HG03280 (cell line): Measurements from ENCODE around the gene CCR8.
"Not testable (repeated sequence)": the region's sequence is repeated elsewhere in the genome, so short reads cannot be mapped to it uniquely, and the experiment has no call there.

Source experiments
- ATAC-seq: cut with Tn5 transposase; IDR thresholded peaks from one replicate; pipeline ENCODE4 v1.9.1; 2021; ENCODE audit warnings: mild to moderate bottlenecking, moderate library complexity; ENCODE audit not compliant: unreplicated experiment

CCR8 gene

DNA sequence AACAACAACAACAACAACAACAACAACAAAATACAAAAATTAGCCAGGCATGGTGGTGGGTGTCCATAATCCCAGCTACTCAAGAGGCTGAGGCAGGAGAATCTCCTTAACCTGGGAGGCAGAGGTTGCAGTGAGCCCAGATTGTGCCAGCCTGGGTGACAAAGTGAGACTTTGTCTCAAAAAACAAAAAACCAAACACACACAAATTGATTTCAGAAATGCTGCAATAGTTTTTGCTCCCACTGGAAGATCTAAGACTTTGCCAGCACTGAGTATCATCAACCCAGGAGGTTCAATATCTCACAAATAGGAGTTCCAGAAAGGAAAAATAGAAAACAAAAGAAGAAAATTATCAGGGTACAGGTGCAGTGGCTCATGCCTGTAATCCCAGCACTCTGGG is 16.2 kb upstream of the CCR8 start:
- ATAC-seq, result no peak

DNA sequence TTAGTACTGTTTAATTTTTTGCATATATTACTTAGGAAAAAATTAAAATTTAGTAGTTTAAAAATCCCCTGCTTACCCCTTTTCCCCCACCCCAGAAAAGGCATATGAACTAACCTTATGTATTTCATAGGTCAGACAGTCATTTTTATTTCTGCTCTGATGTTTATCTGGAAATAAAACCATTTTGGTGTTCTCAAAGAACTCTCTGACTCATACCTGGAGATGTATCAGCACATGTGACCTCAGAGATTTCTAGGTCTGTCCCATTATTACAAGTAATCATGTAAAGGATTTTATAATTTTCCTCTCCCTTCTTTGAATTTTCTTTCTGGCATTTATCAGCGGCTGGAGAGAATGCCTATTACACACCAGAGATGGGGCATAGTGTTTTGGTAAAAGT is 14.1 kb upstream of the CCR8 start:
- no peak for ATAC-seq

DNA sequence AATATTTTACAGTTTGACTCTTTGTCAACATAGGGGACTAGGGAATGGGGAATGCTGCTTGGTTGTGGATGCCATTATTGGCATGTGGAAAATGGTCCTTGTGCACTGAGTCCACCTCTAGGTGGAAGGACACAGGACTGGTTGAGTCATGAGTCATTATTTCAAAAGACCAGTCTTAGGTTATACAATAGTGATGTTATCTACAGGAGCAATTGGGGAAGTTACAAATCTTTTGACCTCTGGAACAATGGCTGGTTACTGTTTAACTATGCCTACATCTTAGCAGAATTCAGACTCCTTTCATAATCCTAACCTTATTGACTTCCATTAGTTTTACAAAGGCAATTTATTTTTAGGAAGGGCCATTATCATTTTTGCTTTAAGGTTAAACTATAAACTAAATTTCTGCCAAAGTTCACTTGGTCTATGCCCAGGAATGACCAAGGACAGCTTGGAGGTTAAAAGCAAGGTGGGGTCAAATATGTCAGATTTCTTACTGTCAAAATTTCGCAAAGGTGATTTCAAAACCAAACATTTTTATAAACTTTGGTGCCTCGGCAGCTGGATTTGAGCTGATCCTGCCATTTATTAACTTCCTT is 11.8 kb upstream of the CCR8 start:
- ATAC-seq, result no peak

- no peak for ATAC-seq
These were observed 11.2 kb upstream of the CCR8 start for GRCh38 chr3:39318301-39318700.

DNA sequence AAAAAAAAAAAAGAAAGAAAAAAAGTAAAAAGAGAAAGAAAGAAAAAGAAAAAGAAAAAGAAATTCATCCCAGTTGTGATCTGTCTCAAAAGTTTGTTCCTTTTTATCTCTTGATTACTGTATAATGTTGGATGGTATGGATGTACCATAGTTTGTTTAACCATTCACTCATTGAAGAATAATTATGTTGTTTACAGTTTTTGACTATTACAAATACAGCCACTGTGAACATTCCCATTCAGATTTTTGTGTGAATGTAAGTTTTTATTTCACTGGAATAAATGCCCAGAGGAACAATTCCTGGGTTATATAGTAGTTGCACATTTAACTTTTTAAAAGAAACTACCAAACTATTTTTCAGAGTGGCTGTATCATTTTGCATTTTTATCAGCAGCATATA is 10.3 kb upstream of the CCR8 start:
- no peak for ATAC-seq

GRCh38 chr3:39321574-39321983 is 7.9 kb upstream of the CCR8 start:
- not testable (repeated sequence) for ATAC-seq

GRCh38 chr3:39322209-39322715 is 7.2 kb upstream of the CCR8 start:
- not testable (repeated sequence) for ATAC-seq

GRCh38 chr3:39322936-39323335 is 6.6 kb upstream of the CCR8 start:
- ATAC-seq, result no peak

- no peak for ATAC-seq
These were observed 6.0 kb upstream of the CCR8 start for GRCh38 chr3:39323494-39323893.

DNA sequence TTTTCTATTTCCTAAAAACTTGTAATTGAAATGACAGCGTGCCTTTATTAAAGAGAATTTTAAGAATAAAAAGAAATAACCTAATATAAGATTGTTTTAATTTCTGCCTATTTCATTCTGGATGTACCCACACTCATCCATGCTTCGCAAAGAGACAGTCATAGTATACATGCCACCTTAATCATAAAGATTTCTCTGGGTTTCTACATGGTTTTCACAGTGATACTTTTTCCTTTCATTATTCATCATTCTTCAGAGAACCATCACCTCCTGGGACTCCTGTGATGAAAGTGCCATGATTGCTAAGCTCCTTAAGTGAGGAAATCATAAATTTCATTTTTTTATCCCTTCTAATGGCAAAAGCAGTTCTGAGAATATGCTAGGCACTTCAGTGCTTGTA is 4.3 kb upstream of the CCR8 start:
- no peak for ATAC-seq

DNA sequence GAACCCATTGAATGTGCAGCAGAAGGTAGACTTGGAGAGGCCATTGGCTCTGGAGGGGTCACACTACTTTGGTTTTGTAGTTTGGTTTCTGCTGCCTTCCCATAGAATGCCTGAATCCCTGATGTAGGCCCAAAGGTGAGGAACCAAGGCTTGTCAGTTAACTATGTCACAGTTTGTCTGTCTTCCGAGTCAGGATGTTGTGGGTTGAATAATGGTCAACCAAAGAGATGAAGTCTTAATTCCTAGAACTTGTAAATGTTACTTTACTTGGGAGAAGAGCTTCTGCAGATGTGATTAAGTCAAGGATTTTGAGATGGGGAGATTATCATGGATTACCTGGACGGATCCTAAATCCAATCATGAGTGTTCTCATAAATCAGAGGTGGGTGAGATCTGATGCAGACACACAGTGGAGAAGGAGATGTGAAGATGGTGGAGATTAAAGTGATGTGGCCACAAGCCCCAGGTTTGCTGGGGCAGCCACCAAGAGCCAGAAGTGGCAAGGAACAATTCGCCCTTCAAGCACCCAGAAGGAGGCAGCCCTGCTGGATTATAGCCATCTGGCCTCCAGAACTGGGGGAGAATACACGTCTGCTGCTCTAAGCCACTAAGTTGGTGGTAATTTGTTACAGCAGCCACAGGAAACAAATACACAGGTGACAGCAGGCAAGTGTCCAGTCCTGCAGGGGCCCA is 2.3 kb upstream of the CCR8 start:
- no peak for ATAC-seq

GRCh38 chr3:39327746-39328349 is 1.7 kb upstream of the CCR8 start:
- ATAC-seq, result no peak

GRCh38 chr3:39330824-39331223 is 1.3 kb downstream of the CCR8 start:
- ATAC-seq, result no peak

- ATAC-seq, result no peak
These were observed 3.0 kb downstream of the CCR8 start for GRCh38 chr3:39332525-39332924.

GRCh38 chr3:39333607-39334006 is 4.1 kb downstream of the CCR8 start:
- no peak for ATAC-seq

- no peak for ATAC-seq
These were observed 4.7 kb downstream of the CCR8 start for GRCh38 chr3:39334205-39334604.

GRCh38 chr3:39338201-39338600 is 8.7 kb downstream of the CCR8 start:
- ATAC-seq, result no peak

GRCh38 chr3:39339086-39339485 is 9.6 kb downstream of the CCR8 start:
- ATAC-seq, result no peak

DNA sequence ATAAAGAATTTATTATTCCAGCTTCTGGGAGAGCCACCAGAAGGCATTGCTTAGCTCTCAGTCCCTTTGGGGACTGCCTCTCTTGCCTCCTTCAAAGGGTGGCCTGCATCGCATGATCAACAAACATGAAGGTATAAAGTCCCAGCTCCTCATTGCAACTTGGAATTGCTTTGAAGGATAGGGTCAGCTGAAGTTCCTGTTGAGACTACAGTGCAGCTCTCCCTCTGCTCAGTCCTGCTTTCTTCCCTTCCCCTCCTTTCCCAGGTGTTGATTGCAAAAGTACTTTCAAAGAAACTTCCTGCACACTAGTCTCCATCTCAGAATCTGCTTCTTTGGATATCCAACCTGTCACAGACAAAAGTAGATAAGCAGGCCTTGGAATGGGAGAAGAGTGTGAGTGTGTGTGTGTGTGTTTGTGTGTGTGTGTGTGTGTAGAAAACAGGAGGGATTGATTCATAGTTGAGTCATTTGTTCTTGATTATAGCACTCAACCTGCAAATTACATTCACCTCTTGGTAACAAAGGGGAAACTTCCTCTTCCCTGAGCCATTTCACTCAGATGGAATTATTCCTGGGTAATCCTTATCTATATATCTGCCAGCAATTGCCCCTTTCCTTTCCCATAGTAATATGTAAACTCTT is 13.7 kb downstream of the CCR8 start:
- ATAC-seq, result no peak

- no peak for ATAC-seq
These were observed 14.3 kb downstream of the CCR8 start for GRCh38 chr3:39343760-39344159.

DNA sequence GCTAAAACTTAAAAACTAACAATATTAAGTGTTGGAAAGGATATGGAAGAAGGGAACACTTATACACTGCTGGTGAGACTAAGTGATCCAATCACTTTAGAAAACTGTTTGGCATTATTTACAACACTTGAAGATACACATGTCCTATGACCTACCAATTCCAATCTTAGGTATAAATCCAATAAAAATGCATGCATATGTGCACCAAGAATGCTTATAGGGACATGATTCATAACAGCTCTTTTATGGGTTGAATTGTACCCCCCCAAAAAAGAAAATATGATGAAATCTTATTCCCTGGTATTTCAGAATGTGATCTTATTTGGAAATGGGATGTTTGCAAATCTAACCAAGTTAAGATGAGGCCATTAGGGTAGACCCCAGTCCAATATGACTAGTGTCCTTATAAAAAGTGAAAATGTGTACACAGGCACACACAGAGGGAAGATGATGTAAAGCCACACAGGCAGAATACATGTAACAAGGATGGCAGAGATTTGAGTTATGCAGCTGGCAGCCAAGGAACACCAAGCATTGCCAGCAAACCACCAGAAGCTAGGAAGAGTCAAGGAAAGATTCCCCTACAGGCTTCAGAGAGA is 15.3 kb downstream of the CCR8 start:
- no peak for ATAC-seq
